ENCODE data around the gene UBE2L6.

GRCh38 chr11:57539342-57539741 is 28.1 kb downstream of the UBE2L6 start:
- TF ChIP-seq CTCF (IDR thresholded peaks at IDR 0.05) (no peak), POLR2A (IDR thresholded peaks at IDR 0.05) (no peak)

All from uterus (tissue), 2 donors.